Measurements from ENCODE around the gene NTN3.
A peak's percentile ranks its signal among the peaks of the same experiment; 100 is the strongest.

The NTN3 gene

GRCh38 chr16:2426941-2427361, 44.1 kb upstream of the NTN3 start:
- TF ChIP-seq, protein P1, sequence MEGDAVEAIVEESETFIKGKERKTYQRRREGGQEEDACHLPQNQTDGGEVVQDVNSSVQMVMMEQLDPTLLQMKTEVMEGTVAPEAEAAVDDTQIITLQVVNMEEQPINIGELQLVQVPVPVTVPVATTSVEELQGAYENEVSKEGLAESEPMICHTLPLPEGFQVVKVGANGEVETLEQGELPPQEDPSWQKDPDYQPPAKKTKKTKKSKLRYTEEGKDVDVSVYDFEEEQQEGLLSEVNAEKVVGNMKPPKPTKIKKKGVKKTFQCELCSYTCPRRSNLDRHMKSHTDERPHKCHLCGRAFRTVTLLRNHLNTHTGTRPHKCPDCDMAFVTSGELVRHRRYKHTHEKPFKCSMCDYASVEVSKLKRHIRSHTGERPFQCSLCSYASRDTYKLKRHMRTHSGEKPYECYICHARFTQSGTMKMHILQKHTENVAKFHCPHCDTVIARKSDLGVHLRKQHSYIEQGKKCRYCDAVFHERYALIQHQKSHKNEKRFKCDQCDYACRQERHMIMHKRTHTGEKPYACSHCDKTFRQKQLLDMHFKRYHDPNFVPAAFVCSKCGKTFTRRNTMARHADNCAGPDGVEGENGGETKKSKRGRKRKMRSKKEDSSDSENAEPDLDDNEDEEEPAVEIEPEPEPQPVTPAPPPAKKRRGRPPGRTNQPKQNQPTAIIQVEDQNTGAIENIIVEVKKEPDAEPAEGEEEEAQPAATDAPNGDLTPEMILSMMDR (IDR thresholded peaks at IDR 0.05; ENCODE audit: low read depth, low read length), result no peak
- Histone ChIP-seq H3K27me3 (ENCODE audit: insufficient read depth, low read depth, severe bottlenecking) (no peaks in the 10 kb centered on the region), H3K9me3 (ENCODE audit: severe bottlenecking) (no peaks in the 10 kb centered on the region), H3K27ac (no peak overlapping the region), H3K4me3 (ENCODE audit: low read depth, low read length) (no peak overlapping the region), H3K36me3 (peaks cover 14% of the 10 kb centered on the region)
- DNase-seq, result no peak

- H3K36me3 ChIP-seq, result peaks cover 20% of the 10 kb centered on the region
- no peaks in the 10 kb centered on the region for H3K9me3 ChIP-seq (ENCODE audit: severe bottlenecking)
- H3K27me3 ChIP-seq (ENCODE audit: insufficient read depth, low read depth, severe bottlenecking), result no peaks in the 10 kb centered on the region
- 0 out of 2 replicates have a peak overlapping the region, but pooled peaks have one; percentile 99 for H3K27ac ChIP-seq
- no peak overlapping the region for H3K4me3 ChIP-seq (ENCODE audit: low read depth, low read length)
- no peak for DNase-seq
- TF ChIP-seq, protein P1 (IDR thresholded peaks at IDR 0.05; ENCODE audit: low read depth, low read length), result no peak
Measured at GRCh38 chr16:2427526-2427925, 43.6 kb upstream of the NTN3 start.

- TF ChIP-seq, protein P1 (IDR thresholded peaks at IDR 0.05; ENCODE audit: low read depth, low read length), result peak; percentile 58
- Histone ChIP-seq H3K27me3 (ENCODE audit: insufficient read depth, low read depth, severe bottlenecking) (no peaks in the 10 kb centered on the region), H3K27ac (peak overlapping the region; percentile 99), H3K9me3 (ENCODE audit: severe bottlenecking) (no peaks in the 10 kb centered on the region), H3K4me3 (ENCODE audit: low read depth, low read length) (peak overlapping the region; percentile 62), H3K36me3 (peaks cover 27% of the 10 kb centered on the region)
- peak; percentile 75 for DNase-seq
Measured at GRCh38 chr16:2428051-2428783, 42.9 kb upstream of the NTN3 start.

GRCh38 chr16:2428784-2429033, 42.4 kb upstream of the NTN3 start:
- Histone ChIP-seq H3K27ac (peak overlapping the region; percentile 99), H3K27me3 (ENCODE audit: insufficient read depth, low read depth, severe bottlenecking) (no peaks in the 10 kb centered on the region), H3K4me3 (ENCODE audit: low read depth, low read length) (peak overlapping the region; percentile 62), H3K36me3 (peaks cover 32% of the 10 kb centered on the region), H3K9me3 (ENCODE audit: severe bottlenecking) (no peaks in the 10 kb centered on the region)
- TF ChIP-seq, protein P1 (IDR thresholded peaks at IDR 0.05; ENCODE audit: low read depth, low read length), result no peak
- DNase-seq, result no peak

DNA sequence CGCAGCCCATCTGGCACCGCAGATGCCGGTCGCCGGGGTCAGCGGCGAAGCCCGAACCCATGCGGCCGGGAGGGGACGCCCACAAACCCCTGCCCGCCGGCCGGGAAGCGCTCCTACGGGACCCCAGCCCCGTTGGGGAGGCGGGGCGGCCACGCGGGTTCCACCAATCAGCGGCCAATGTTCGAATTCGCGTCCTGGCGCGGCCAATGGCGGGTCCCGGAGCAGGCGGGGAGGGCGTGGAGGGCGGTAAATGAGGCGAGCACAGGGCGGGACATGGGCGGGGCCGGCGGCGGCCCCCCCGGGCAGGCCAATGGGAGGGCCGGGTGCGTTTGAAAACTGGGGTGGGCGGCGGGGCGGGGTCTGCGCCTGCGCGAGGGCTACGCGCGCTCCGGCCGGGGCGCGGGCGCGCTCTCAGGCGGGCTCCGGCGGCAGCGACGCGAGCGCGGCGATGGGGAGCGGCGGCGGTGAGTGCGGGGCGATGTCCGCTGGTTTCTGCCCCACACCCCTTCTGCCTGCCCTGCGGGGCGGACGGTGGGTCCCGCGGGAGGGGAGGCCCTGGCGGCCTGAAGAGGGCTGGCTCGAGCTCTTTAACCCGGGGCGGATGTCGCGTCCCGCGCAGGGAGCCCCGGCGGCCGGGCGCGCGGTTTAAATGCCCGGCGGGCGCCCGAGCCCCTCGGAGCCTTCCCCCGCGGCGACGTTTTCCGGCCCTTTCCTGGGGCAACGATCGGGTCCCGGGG, 41.9 kb upstream of the NTN3 start, which contains the start of gene CCNF:
TSS of gene CCNF (plus strand) at position 414 of the 737 bp plus-strand sequence. CDS start at position 449, 35 bp downstream.
- peak within 1 kb of the TSS; percentile 95 for H3K4me3 ChIP-seq (ENCODE audit: low read depth, low read length)
- peak within 1 kb of the TSS; percentile 99 for H3K27ac ChIP-seq
- peaks cover 37% of the 10 kb centered on the region for H3K36me3 ChIP-seq
- peak; percentile 99 for DNase-seq
- no peaks in the 10 kb centered on the region for H3K27me3 ChIP-seq (ENCODE audit: insufficient read depth, low read depth, severe bottlenecking)
- TF ChIP-seq, protein P1 (IDR thresholded peaks at IDR 0.05; ENCODE audit: low read depth, low read length), result 0 out of 2 replicates have a peak, but pooled peaks have one; percentile 6
- H3K9me3 ChIP-seq (ENCODE audit: severe bottlenecking), result no peaks in the 10 kb centered on the region

Data from WERI-Rb-1 (cell line).